Measurements from ENCODE around the gene SDHAF1.

DNA sequence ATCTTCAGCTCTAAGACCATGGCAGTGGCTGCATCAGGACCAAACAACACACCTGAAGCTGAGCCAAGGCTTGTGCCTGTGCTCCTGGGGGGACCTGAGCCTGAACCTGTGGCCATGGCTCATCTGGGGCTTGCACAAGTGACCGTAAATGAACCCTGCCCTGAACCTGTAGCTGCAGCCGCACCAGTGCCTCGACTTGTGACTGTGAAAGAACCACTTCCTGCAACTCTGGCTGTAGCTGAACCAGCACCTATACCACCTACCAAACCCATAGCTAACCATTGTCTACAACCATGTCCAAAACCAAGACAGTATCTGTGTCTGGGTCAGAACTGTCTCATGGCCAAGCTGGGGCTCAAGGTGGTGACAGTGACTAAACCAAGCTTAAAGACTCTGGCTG, 28.2 kb upstream of the SDHAF1 start:
- TF ChIP-seq, protein P1, sequence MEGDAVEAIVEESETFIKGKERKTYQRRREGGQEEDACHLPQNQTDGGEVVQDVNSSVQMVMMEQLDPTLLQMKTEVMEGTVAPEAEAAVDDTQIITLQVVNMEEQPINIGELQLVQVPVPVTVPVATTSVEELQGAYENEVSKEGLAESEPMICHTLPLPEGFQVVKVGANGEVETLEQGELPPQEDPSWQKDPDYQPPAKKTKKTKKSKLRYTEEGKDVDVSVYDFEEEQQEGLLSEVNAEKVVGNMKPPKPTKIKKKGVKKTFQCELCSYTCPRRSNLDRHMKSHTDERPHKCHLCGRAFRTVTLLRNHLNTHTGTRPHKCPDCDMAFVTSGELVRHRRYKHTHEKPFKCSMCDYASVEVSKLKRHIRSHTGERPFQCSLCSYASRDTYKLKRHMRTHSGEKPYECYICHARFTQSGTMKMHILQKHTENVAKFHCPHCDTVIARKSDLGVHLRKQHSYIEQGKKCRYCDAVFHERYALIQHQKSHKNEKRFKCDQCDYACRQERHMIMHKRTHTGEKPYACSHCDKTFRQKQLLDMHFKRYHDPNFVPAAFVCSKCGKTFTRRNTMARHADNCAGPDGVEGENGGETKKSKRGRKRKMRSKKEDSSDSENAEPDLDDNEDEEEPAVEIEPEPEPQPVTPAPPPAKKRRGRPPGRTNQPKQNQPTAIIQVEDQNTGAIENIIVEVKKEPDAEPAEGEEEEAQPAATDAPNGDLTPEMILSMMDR (conservative IDR thresholded peaks at IDR 0.05 in 1 of 2, IDR thresholded peaks at IDR 0.05 in 1 of 2; ENCODE audit: extremely low read depth in 1 of 2, insufficient read depth in 1 of 2, low read depth in 1 of 2, low read length in 2 of 2) = no peak
- TF ChIP-seq EZH2 (IDR thresholded peaks at IDR 0.05; ENCODE audit: borderline replicate concordance, low read length) = no peak

Measured in mammary epithelial cell (primary cell).